Stomach (tissue), 4 donors: ENCODE data around the gene MOCS1.

Experiments
- POLR2A ChIP-seq, 4 donors: fragments of 450-650 bp; IDR thresholded peaks; one replicate each; pipeline ENCODE4 v1.6.1; 2016; ENCODE audit warnings: antibody characterized with exemption in 4 of 4, control low read depth in 2 of 4, mild to moderate bottlenecking in 1 of 4, moderate library complexity in 1 of 4
- TF ChIP-seq, protein P1 (sequence below), 7 experiments: fragments of 450-650 bp in 4 of 7; fragments of 200-600 bp in 3 of 7; sonication (generic) in 3 of 7; IDR thresholded peaks; one replicate each; pipeline ENCODE4 v1.5.1; 2016 to 2019; ENCODE audit warnings: antibody characterized with exemption in 7 of 7, control low read depth in 2 of 7, mild to moderate bottlenecking in 1 of 7

GRCh38 chr6:39941138-39941537 is 6.9 kb upstream of the MOCS1 start:
- TF ChIP-seq POLR2A (IDR thresholded peaks at IDR 0.05): no peak
- TF ChIP-seq, protein P1, sequence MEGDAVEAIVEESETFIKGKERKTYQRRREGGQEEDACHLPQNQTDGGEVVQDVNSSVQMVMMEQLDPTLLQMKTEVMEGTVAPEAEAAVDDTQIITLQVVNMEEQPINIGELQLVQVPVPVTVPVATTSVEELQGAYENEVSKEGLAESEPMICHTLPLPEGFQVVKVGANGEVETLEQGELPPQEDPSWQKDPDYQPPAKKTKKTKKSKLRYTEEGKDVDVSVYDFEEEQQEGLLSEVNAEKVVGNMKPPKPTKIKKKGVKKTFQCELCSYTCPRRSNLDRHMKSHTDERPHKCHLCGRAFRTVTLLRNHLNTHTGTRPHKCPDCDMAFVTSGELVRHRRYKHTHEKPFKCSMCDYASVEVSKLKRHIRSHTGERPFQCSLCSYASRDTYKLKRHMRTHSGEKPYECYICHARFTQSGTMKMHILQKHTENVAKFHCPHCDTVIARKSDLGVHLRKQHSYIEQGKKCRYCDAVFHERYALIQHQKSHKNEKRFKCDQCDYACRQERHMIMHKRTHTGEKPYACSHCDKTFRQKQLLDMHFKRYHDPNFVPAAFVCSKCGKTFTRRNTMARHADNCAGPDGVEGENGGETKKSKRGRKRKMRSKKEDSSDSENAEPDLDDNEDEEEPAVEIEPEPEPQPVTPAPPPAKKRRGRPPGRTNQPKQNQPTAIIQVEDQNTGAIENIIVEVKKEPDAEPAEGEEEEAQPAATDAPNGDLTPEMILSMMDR (IDR thresholded peaks at IDR 0.05): no peak
